Choroid plexus epithelial cell (primary cell): ENCODE measurements around the gene YBEY.
"Not testable (repeated sequence)": the region's sequence is repeated elsewhere in the genome, so short reads cannot be mapped to it uniquely, and the experiment has no call there.

ENCODE experiments used
- DNase-seq: peaks from one replicate; pipeline ENCODE4 v3.0.0-alpha.2; 2010; ENCODE audit warnings: low read depth
- H3K4me3 ChIP-seq: 2 replicates; pipeline ENCODE4 v1.5.1; 2011; ENCODE audit warnings: low read depth, mild to moderate bottlenecking, control low read depth, low read length, moderate library complexity
- CTCF ChIP-seq: conservative IDR thresholded peaks from 2 replicates; pipeline ENCODE4 v1.5.1; 2011; ENCODE audit warnings: low read depth, mild to moderate bottlenecking, control low read depth, inconsistent platforms, low read length, moderate library complexity

Gene YBEY

GRCh38 chr21:46285761-46286647 is at the start of gene YBEY:
Gene YBEY (plus strand): TSS chr21:46286342. CDS start chr21:46286914, 572 bp downstream.
- peak; percentile 59 for TF ChIP-seq CTCF
- peak within 1 kb of the TSS; percentile 80 for H3K4me3 ChIP-seq
- peak; percentile 95 for DNase-seq

- no peak for TF ChIP-seq CTCF
- H3K4me3 ChIP-seq: no peak overlapping the region
- no peak for DNase-seq
Measured at GRCh38 chr21:46237474-46237873, 48.7 kb upstream of the YBEY start.

GRCh38 chr21:46239817-46240325 is 46.3 kb upstream of the YBEY start:
- DNase-seq: no peak
- H3K4me3 ChIP-seq: no peak overlapping the region
- no peak for TF ChIP-seq CTCF

- DNase-seq: not testable (repeated sequence)
Measured at GRCh38 chr21:46241577-46241976, 44.6 kb upstream of the YBEY start.

GRCh38 chr21:46243325-46243724 is 42.8 kb upstream of the YBEY start:
- DNase-seq: no peak
- H3K4me3 ChIP-seq: no peak overlapping the region
- TF ChIP-seq CTCF: no peak

More at GRCh38 chr21:46241577-46241976, 44.6 kb upstream of the YBEY start:
- not testable (repeated sequence) for H3K4me3 ChIP-seq

- DNase-seq: no peak
- no peak for TF ChIP-seq CTCF
Measured at GRCh38 chr21:46243960-46244361, 42.2 kb upstream of the YBEY start.

GRCh38 chr21:46244602-46245001 is 41.5 kb upstream of the YBEY start:
- no peak for TF ChIP-seq CTCF
- H3K4me3 ChIP-seq: no peak overlapping the region
- DNase-seq: no peak

More at GRCh38 chr21:46243960-46244361, 42.2 kb upstream of the YBEY start:
- no peak overlapping the region for H3K4me3 ChIP-seq
